NCI-H1417 treated with DMSO at 0.1 percent for 48 hours (cell line): Measurements from ENCODE around the gene AJAP1.

Source experiments
- DNase-seq: peaks from one replicate; lab custom pipeline; 2025; lab: John Stamatoyannopoulos, UW

Gene AJAP1

DNA sequence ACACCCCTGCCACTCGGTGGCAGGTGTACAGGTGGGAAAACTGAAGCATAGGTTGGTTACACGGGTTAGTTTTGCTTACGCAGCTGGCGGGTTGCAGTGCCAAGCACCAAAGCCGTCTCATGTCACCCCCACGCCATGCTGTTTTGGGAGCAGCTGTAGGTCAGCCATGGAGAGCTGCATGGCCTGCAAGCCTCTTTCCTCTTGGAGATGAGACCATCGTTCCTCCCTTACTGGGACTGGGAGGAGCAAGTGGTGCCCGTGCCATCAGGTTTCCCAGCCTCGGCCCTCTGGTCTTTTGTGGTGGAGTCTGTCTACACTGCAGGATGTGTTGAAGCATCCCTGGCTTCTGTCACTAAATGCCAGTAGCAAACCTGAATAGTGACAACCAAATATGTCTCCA lies 46.9 kb downstream of the AJAP1 start:
- no peak for DNase-seq

DNA sequence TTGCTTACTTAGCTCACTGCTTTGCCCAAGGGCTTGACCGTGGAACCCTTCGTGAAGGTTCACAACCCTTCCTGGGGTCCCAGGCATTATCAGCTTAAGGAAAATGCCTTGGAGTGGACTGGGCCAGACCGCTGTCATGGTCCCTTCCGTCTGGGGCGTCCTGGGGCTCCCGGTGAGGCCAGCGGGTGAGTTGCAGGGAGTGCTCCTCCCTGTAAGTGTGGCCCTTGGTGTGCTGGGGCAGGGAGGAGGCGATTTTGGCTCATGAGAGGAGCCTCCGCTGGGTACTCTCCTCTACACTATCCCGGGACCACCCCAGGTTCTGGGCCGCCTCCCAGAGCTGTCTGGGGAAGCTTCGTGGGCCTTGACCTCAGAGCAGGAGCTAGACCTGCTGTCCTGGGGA lies 48.1 kb downstream of the AJAP1 start:
- no peak for DNase-seq

DNA sequence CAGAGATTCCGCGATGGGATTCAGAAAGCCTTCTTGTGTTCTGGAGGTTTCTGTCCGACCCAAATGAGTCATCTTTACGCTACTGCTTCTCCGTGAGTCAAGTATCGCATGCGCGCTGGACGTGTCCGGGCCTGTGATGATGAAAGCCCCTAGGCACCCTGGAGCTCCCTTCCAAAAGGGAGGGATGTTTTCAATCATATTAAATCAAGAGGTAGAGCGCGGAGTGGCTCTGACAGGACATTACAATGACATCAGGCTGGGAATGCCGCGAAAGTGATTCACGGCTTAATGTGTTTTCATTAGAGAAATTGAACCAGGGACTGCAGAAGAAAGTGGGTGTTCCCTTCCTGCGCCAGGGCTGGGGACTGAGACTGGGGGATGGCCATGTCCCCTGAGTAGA lies 48.5 kb downstream of the AJAP1 start:
- no peak for DNase-seq

DNA sequence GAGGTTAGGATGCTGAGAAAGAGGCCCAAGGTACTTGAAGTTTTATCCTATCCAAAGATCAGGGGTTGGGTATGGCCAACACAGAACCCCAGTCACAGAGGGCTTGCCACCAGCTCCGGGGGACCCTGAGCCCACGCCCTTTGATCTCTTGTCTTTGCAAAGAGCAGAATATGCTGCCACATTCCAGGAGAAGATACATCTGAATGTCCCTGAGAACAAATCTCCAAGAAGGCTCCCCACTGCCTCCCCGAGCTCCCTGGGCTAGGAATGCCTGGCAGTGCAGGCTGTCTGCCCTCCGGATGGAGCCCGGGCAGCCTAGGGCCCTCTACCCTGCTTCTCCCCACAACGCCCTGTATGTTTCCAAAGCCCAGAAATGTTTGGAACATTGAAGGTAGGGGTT lies 49.2 kb downstream of the AJAP1 start:
- DNase-seq: no peak

DNA sequence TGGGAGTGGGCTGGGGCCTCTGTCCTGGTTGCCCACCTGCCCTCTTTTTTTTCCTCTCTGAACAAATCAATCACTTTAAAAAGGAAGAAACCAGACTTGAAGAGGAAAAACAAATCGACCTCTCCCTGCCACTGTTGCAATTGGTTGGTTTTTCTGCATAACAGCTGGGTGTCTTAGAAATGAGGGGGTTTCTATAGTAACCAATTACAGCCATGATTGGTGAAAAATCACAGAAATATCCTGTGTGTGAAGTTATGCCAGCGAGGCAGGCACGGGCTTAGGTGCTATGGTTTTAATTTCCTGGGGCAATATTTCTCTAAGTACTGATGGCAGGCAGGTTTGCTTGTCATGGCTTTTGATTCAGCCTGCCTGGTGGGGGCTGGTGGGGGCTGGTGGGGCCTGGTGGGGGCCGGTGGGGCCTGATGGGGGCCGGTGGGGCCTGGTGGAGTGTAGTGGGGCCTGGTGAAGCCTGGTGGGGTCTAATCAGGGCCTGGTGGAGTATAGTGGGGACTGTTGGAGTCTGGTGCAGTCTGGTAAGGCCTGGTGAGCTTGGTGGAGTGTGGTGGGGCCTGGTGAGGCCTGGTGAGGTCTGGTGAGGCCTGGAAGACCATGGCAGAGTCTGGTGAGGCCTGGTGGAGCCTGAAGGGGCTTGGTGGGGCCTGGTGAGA lies 54.6 kb downstream of the AJAP1 start:
- DNase-seq: no peak

DNA sequence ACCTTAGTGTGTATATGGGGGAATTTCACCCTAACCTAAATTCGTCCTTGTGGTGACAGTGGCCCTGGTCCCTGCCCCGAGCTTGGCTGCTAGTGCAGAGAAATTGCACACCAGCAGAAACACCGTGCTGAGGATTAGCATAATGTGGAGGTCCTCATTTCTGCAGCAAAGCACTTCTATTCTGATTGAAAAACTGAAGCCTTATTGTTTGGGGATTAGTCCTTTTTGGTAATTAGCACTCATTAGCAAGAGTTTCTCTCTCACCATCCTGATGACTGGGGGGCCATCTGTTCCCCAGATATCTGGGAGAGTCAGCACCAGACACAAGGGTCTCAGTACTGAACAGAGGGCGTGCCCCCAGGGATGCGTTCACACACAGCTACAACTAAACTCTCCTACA lies 55.2 kb downstream of the AJAP1 start:
- no peak for DNase-seq

DNA sequence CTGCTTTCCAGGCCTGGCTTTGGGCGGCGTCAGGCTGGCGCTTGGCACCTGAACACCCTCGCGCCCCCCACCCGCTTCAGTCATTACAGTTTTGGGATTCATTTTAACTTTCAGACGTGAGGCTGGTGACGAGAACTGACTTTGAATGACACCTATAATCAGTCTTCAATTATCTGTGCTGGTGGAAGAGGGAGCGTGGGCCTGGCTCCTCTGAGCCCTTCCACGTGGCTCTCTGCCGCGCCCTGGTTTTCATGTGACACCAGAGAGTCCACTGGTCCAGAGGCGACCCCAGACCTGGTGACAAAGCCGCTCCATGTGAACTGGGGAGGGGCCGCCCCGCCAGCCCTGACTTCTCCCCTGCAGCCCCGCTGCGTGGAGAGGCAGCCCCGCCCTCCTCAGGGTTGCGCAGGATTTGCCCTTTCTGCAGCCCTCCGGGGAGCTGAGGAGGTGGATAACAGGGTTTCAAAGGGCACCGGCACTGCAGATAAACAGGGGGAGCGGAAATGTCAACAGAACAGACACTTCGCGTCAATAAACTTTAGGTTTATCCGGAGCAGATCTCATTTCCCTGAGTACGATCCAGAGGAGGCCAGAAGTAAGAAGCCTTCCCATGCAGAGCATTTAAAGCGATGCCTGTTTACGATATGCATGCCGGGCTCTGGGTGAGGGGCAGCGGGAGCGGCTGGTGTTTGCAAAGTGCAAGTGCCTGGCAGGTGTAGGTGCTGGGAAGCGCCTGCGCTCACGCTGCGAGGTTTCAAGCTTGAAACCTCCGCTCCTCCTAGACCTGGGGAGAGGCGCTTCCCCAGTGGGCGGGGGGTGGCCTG lies 56.4 kb downstream of the AJAP1 start:
- DNase-seq: no peak

DNA sequence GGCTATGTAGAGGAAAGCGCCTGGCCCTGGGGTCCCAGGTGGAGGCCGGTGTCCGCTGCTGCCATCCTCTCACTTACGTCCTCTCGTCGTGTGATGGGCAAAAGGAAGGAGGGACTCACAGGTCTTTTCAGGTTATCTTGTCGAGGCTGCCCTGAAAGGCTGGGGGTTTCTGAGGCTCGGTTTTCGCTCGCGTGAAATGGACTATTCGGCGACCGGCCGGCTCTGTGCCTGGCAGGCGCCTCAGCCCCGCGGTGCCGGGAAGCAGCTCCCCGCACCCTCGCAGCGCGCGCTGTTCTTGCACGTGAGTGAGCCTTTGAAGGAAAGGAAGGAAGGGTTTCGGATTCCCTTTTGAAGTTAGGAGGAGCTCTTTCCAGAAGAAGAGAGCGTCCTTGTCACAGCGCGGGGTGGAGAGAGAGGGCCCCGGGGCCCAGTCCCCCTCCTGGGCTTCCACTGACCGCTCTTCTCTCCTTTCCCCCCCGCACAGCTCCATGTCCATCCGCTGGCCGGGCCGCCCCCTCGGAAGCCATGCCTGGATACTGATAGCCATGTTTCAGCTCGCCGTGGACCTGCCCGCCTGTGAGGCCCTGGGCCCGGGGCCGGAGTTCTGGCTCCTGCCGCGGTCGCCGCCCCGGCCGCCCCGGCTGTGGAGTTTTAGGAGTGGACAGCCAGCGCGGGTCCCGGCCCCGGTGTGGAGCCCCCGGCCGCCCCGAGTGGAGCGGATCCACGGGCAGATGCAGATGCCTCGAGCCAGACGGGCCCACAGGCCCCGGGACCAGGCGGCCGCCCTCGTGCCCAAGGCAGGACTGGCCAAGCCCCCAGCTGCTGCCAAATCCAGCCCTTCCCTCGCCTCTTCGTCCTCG lies 57.2 kb downstream of the AJAP1 start:
- DNase-seq: no peak

DNA sequence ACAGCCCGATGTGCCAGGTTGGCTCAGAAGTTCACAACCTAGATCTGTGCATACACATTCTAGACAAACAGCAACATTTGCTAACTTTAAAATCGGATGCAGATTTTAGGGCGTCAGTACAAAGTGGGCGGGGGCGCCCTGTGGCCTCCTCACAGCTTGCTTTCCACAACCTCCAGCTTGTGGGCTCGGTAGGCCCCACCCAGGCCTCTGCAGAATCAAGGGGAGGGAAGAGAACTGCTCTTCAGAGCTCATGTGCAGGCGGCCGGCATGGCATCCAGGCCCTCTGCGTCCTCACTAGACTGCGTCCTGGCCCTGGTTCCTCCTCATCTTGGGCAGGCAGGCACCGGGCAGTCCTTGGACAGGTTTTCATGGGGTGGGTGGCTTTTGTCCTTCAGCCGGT lies 59.3 kb downstream of the AJAP1 start:
- DNase-seq: no peak

DNA sequence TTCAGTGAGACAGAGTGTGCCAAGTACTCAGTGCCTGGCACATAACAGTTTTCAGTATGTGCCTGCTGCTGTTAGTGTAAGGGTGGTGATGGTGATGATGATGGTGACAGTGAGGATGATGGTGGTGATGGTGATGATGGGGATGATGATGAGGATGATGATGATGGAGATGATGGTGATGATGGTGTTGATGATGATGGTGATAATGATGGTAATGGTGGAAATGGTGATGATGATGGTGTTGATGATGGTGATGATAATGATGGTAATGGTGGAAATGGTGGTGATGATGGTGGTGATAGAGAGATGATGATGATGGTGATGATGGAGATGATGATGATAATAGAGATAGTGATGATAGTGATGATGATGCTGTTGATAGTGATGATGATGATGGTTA lies 62.0 kb downstream of the AJAP1 start:
- no peak for DNase-seq

DNA sequence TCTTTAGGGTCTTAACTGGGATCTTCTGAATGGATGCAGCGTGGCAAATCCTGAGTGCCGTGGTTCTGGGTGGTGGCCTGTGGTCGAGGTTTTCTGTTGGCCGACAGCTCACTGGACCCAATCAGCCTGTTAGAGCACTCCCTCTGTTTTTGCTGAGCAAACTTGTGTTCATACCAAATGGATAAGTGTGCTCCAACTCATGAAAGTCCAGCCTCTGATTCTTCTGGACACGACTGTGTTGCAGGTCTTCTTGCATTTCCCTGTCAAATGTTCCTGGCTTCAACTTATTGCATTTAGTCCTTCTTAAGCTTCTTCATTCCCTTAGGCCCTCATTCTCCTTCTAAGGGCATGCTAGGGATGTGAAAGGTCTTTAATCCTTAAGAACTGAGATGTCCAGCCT lies 63.7 kb downstream of the AJAP1 start:
- DNase-seq: no peak

DNA sequence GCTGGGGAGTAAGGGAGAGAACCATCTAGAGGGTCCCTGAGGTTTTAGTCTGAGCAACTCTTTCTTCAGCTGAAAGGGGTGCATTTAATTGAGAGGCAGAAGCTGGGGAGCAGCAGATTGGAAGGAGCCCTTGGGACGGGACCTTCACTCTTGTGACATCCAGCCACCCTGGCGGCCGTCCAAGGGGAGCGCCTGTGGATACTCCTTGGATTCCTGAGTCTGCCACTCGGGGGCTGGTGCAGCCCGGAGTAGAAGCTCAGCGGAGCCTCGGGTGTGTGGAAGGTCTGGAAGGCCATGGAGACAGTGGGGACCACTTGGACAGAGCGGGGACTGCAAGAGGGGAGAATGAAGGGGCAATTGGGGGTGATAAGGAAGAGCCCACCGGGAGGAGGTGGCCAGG lies 68.7 kb downstream of the AJAP1 start:
- DNase-seq: no peak

DNA sequence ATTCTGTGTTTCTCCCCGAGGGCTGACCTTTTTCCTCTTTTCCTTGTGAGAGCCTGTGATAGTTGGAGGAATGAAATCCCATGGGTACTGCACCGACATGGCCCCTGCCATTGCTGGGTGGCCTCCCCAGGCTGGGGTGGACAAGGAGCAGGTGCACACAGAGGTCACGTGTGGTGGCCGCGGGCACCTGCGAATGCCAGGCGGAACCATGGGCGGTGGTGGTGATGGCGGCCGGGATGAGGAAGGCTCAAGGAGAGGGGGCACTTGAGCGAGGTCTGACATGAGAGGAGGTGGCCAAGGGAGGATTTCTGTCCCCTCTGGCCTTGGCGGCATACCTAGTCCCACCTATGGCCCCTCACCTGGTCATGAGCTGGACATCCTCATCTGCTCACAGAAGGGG lies 69.6 kb downstream of the AJAP1 start:
- no peak for DNase-seq

DNA sequence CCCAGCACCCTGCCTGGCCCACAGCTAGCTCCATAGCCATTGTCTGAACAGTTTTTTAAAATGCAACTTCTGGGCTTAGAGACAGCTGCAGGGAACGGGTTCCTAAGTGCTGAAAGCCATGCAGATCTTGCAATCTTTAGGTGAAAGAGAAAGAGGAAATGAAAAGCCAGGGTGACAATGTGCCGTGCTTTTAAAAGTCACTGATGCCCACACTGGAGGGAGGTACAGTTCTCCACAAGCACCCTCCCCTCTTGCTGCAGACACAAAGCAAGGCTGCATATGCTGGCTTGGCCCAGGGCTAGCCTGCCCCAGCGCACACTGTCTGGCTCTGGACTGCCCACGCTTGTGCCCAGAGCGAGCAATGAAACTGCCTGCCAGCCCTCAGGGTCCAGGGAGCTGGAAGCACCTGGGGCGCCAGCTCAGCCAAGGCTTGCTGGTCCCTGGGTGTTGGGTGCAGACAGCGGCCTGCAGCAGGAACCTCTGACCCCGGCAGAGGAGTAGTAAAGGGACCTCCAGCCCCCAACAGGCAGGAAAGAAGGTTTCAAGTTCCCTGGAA lies 70.4 kb downstream of the AJAP1 start:
- no peak for DNase-seq

DNA sequence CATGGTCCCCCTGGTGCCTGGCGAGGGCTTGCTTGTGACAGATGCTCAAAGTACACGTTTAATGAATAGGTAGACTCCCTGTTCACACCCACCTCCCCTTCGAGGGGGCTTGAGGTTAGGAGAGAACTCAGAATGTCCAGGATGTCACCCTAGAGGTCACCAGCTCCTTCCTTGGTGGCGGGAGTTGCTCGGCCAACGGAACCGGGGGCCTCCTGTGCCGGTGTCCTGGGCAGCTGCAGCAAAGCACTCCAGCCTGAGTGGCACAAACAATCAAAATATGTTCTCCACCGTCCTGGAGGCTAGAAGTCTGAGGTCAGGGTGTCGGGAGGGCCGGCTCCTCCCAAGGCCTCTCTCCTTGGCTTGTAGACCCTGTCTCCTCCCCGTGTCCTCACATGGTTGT lies 71.0 kb downstream of the AJAP1 start:
- no peak for DNase-seq

DNA sequence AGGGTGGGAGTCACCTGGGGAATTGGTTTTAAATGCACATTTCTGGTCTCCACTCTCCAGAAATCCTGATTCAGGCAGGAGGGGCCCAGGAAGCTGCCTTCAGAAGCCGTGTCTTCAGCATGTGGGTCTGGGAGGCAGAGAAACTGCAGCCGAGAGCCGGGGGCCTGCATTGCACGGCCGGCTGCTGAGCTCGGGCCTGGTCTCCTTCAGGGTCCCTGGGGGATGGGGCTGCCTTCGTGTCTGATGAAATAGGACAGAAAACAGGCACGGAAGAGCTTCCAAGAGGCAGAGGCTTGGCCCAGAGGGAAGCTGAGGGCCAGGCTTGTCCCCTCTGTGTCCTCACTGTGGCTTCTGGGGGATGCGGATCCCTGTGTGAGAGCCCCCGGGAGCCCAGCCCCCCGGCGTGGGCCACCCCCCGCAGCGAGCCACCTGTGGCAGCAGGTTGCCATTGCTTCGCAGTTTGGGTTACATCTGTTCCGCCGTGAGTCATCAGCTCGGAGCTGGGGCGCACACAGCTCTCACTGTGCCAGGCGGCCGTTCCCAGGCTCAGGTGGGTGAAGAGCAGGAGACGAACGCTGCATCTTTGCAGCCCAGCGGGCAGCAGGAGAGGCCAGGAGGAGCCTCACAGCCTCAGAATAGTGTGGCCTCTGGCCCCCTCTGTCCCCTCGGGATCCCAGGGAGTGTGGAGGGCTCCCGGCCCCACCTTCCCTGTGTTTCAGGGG lies 72.4 kb downstream of the AJAP1 start:
- no peak for DNase-seq

DNA sequence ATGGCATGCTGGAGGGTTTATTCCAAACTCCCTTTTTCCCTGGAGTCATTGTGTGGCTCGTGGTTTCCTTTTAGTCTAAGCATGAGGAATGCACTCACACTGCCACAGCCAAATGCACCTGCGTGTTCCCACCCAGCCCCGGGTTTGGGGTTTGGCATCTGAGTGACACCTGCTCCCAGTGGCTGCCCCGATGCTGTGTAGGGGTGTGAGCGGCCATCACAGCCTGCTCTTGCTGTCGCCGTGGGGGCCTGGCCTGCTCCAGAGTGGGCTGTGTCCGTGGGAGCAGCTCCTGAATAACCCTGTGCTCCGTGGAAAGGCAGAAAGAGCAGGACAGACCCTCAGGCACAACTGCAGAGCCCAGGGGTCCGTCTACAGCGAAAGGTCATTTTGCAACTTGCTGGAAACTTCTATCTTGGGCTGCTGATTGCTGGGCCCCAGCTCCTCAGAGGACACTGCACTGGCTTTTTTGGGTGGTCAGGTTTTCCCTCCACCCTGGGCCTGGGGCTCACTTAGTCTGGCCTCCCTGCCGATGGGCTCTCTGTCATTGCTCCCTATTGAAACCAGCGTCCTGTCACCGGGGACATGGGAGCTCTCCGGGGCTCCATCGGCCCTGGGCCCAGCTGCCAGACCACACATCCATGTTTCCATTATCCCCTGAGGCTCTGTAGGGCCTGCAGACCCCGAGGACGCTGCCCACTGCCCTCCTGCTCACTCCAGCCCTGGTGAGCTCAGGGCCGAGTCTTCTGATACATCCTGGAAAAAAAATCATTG lies 74.1 kb downstream of the AJAP1 start:
- no peak for DNase-seq

DNA sequence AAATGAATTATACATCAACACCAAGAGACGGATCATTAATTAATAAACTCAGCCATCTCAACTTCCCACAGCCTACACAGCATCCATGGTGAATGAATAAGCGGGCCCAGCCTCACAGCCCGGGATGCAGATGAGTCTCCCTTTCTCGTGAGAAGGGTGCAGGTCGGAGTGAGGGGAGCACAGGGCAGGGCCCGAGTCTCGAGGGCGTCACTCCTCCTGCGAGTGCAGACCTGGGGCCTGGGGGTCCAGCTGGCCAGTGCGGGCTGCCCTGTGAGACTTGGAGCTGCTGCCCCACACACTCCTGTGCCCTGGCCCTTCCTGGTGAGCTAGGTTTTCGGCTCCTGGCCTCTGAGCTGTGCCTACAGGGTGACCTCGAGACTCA lies 74.7 kb downstream of the AJAP1 start:
- DNase-seq: no peak

DNA sequence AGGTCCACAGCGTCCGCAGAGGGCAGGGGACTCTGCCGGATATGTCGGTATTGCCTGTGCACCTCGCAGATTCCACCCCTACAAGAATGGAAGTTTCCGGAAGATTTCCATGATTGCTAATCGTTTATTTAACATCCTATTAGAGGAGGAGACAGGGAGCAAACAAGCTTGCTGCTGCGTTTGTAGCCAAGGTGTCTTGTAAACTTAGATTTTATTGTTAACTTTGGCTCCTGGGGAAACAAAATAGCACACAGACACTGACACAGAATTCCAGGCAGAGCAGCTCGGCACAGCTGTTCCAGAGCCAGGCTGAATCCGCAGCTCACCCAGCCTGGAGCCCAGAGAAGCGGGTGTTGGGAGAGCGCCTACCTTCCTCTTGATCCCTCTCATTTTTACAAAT lies 75.7 kb downstream of the AJAP1 start:
- DNase-seq: no peak

DNA sequence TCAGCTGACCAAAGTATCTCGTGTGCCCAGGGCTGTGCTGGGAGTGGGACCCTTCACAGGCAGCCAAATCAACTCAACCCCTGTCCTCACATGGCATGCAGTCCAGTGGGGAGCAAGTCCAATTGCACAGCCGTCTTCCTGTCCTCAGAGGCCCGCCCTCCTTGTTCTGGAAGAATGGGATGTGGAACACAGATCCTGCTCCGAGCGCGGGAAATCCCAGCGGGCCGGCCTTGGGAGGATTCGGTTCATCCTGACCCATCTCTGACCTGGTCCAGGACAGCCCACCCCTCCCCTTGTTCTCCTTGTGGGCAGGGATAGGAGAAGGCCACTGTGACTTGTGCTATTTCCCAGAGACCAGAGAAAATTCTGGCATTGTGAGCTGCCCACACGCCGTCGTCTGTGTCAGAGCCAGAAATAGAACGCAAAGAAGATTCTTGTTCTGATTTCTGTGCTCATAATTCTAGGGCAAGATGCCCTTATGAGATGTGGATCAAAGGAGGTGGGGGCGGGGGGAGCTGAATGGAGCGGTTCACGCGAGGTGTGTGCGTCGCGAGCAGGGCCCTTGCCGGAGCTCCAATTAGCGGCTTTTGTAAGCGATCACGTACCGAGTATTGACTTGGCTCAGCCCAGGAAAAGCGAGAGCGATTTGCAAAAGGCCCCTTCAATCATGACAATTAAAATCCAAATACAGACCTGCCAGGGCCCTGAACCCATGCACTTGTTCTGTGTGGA lies 79.2 kb downstream of the AJAP1 start:
- no peak for DNase-seq

DNA sequence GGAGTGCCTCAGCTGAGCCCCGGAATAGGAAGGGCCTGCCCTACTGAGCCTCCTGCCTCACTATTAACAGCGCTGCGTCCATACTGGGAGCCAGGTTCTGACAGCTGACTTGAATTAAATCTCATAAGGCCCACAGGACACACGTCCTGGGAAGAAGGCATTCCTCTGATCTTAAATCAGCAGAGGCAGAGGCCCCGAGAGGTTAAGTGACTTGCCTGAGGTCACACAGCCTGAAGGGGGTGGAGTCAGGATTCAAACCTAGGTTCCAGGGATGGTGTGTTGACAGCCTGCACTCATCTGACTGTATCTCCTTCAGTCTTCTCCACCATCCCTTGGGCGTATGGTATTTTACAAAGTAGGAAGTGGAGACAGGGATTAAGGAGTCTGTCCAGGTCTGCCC lies 79.8 kb downstream of the AJAP1 start:
- no peak for DNase-seq
